ENCODE data around the gene RNASE12.
"Not testable (repeated sequence)": the region's sequence is repeated elsewhere in the genome, so short reads cannot be mapped to it uniquely, and the experiment has no call there.

The RNASE12 gene

GRCh38 chr14:20626274-20626673, 35.1 kb upstream of the RNASE12 start:
- Histone ChIP-seq H3K9me3 (ENCODE audit: severe bottlenecking) (no peaks in the 10 kb centered on the region), H3K4me1 (ENCODE audit: insufficient read depth, poor library complexity, severe bottlenecking) (peaks cover 20% of the 10 kb centered on the region), H3K4me3 (ENCODE audit: severe bottlenecking) (no peak overlapping the region), H3K27ac (ENCODE audit: poor library complexity, severe bottlenecking) (no peak overlapping the region), H3K27me3 (ENCODE audit: insufficient read depth, poor library complexity, severe bottlenecking) (no peaks in the 10 kb centered on the region), H3K36me3 (ENCODE audit: low read depth) (no peaks in the 10 kb centered on the region)
- no peak for TF ChIP-seq CTCF (IDR thresholded peaks at IDR 0.05; ENCODE audit: poor library complexity, severe bottlenecking)
- DNase-seq (ENCODE audit: low spot score) (no peak), ATAC-seq (ENCODE audit: low read depth) (no peak)

DNA sequence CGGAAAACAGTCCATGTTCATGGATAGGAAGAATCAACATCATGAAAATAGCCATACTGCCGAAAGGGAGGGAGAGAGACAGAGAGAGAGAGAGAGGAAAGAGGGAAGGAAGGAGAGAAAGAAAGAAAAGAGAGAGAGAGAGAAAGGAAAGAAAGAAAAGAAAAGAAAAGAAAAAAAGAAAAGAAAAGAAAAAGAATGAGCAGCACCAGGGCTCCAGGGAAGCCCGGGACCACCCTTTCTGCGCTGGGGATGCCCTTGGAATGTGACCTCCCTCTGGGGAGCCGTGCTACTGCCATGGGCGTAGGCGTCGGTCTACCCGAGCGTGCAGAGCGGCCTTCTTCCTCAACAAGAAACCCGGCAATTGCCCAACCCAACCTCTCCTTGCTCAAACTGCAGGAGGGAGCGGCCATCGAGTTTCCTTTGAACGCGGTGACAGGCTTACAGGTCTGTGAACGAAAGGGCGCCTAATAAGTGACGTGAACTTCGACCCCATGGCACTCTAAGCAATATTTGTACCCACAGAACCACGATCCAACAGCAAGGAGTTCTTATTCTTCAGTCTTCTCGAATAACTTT, 33.4 kb upstream of the RNASE12 start:
- Histone ChIP-seq H3K4me1 (ENCODE audit: insufficient read depth, poor library complexity, severe bottlenecking) (peaks cover 18% of the 10 kb centered on the region), H3K27ac (ENCODE audit: poor library complexity, severe bottlenecking) (peak overlapping the region; percentile 39), H3K27me3 (ENCODE audit: insufficient read depth, poor library complexity, severe bottlenecking) (no peaks in the 10 kb centered on the region), H3K4me3 (ENCODE audit: severe bottlenecking) (peak overlapping the region; percentile 46), H3K36me3 (ENCODE audit: low read depth) (no peaks in the 10 kb centered on the region), H3K9me3 (ENCODE audit: severe bottlenecking) (no peaks in the 10 kb centered on the region)
- TF ChIP-seq CTCF (IDR thresholded peaks at IDR 0.05; ENCODE audit: poor library complexity, severe bottlenecking): no peak
- DNase-seq (ENCODE audit: low spot score): peak; percentile 87
- ATAC-seq (ENCODE audit: low read depth): peak; percentile 57

- peaks cover 18% of the 10 kb centered on the region for H3K4me1 ChIP-seq (ENCODE audit: insufficient read depth, poor library complexity, severe bottlenecking)
- H3K4me3 ChIP-seq (ENCODE audit: severe bottlenecking): no peak overlapping the region
- no peaks in the 10 kb centered on the region for H3K36me3 ChIP-seq (ENCODE audit: low read depth)
- TF ChIP-seq CTCF (IDR thresholded peaks at IDR 0.05; ENCODE audit: poor library complexity, severe bottlenecking): no peak
- H3K27ac ChIP-seq (ENCODE audit: poor library complexity, severe bottlenecking): no peak overlapping the region
- H3K9me3 ChIP-seq (ENCODE audit: severe bottlenecking): no peaks in the 10 kb centered on the region
- ATAC-seq (ENCODE audit: low read depth): no peak
- H3K27me3 ChIP-seq (ENCODE audit: insufficient read depth, poor library complexity, severe bottlenecking): no peaks in the 10 kb centered on the region
- no peak for DNase-seq (ENCODE audit: low spot score)
Observed at GRCh38 chr14:20623798-20624197, 32.6 kb upstream of the RNASE12 start.

DNA sequence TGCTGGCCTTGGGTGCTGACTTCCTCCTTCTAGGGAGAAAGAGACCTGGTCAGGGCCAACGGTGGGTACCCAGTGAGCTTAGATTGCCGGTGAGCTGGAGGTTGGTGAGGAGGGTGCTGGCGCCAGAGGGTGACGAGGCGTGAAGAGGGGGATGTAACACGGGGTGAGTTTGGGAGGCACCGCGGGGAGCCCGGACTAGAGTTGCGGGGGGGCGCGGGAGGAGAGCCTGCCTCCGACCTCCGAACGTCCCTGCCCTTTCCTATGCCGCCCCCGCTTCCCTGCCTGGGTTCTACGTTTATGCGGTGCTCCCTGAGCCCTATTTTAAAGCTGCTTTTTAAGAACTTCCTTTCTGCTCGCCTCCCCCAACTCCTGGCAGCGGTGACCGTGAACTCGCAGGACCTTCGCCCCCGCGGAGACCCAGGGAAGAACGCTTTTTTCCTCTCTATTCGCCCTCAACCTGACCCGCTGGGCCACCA, 31.7 kb upstream of the RNASE12 start:
- Histone ChIP-seq H3K27ac (ENCODE audit: poor library complexity, severe bottlenecking) (no peak overlapping the region), H3K9me3 (ENCODE audit: severe bottlenecking) (no peaks in the 10 kb centered on the region), H3K4me1 (ENCODE audit: insufficient read depth, poor library complexity, severe bottlenecking) (peaks cover 9% of the 10 kb centered on the region), H3K4me3 (ENCODE audit: severe bottlenecking) (no peak overlapping the region), H3K27me3 (ENCODE audit: insufficient read depth, poor library complexity, severe bottlenecking) (no peaks in the 10 kb centered on the region), H3K36me3 (ENCODE audit: low read depth) (no peaks in the 10 kb centered on the region)
- TF ChIP-seq CTCF (IDR thresholded peaks at IDR 0.05; ENCODE audit: poor library complexity, severe bottlenecking): no peak
- ATAC-seq (ENCODE audit: low read depth) (no peak), DNase-seq (ENCODE audit: low spot score) (no peak)

- H3K9me3 ChIP-seq (ENCODE audit: severe bottlenecking): no peaks in the 10 kb centered on the region
- ATAC-seq (ENCODE audit: low read depth) (no peak), DNase-seq (ENCODE audit: low spot score) (no peak)
- no peaks in the 10 kb centered on the region for H3K4me1 ChIP-seq (ENCODE audit: insufficient read depth, poor library complexity, severe bottlenecking)
- H3K36me3 ChIP-seq (ENCODE audit: low read depth): no peaks in the 10 kb centered on the region
- H3K27ac ChIP-seq (ENCODE audit: poor library complexity, severe bottlenecking): no peak overlapping the region
- no peaks in the 10 kb centered on the region for H3K27me3 ChIP-seq (ENCODE audit: insufficient read depth, poor library complexity, severe bottlenecking)
- H3K4me3 ChIP-seq (ENCODE audit: severe bottlenecking): no peak overlapping the region
- TF ChIP-seq CTCF (IDR thresholded peaks at IDR 0.05; ENCODE audit: poor library complexity, severe bottlenecking): no peak
Observed at GRCh38 chr14:20620798-20621478, 29.8 kb upstream of the RNASE12 start.

GRCh38 chr14:20619688-20620087, 28.5 kb upstream of the RNASE12 start:
- H3K27me3 ChIP-seq (ENCODE audit: insufficient read depth, poor library complexity, severe bottlenecking); ATAC-seq (ENCODE audit: low read depth); DNase-seq (ENCODE audit: low spot score): not testable (repeated sequence)

More at GRCh38 chr14:20619688-20620087, 28.5 kb upstream of the RNASE12 start:
- H3K27ac ChIP-seq (ENCODE audit: poor library complexity, severe bottlenecking); H3K4me1 ChIP-seq (ENCODE audit: insufficient read depth, poor library complexity, severe bottlenecking); H3K9me3 ChIP-seq (ENCODE audit: severe bottlenecking); H3K36me3 ChIP-seq (ENCODE audit: low read depth); H3K4me3 ChIP-seq (ENCODE audit: severe bottlenecking): not testable (repeated sequence)
